Measurements from ENCODE around the gene MOSPD3.

DNA sequence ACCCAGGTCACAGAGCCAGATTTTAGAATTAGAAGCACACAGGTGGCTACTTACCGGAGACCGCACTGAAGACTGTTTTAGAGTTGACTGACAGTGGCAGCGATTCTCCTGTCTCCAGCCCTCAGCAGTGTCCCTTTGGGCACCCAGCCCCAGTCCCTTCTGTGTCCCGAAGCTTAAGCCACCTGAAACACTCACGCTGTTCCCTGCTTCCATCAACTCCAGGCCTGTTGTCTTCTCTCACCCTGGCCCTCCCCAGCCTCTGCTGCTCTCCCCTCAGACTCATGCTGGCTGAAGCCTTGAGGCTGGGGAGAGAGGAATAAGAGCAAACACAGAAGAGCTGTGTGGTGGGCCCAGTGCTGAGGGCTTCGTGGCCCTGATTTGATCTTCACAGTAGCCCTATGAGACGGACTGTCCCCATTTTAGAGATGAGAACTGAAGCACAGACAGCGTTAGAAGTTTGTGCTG is 49.2 kb upstream of the MOSPD3 start:
- TF ChIP-seq, protein P1, sequence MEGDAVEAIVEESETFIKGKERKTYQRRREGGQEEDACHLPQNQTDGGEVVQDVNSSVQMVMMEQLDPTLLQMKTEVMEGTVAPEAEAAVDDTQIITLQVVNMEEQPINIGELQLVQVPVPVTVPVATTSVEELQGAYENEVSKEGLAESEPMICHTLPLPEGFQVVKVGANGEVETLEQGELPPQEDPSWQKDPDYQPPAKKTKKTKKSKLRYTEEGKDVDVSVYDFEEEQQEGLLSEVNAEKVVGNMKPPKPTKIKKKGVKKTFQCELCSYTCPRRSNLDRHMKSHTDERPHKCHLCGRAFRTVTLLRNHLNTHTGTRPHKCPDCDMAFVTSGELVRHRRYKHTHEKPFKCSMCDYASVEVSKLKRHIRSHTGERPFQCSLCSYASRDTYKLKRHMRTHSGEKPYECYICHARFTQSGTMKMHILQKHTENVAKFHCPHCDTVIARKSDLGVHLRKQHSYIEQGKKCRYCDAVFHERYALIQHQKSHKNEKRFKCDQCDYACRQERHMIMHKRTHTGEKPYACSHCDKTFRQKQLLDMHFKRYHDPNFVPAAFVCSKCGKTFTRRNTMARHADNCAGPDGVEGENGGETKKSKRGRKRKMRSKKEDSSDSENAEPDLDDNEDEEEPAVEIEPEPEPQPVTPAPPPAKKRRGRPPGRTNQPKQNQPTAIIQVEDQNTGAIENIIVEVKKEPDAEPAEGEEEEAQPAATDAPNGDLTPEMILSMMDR (IDR thresholded peaks at IDR 0.05; ENCODE audit: poor library complexity, severe bottlenecking), result no peak
- TF ChIP-seq RAD21 (conservative IDR thresholded peaks at IDR 0.05), result no peak
- no peak for TF ChIP-seq EZH2 (IDR thresholded peaks at IDR 0.05; ENCODE audit: borderline replicate concordance, insufficient read depth, low read length, poor library complexity, severe bottlenecking)
- TF ChIP-seq TAF1 (IDR thresholded peaks at IDR 0.05; ENCODE audit: low read depth), result no peak
- no peak for TF ChIP-seq POLR2AphosphoS5 (IDR thresholded peaks at IDR 0.05)
- no peak for TF ChIP-seq EP300 (conservative IDR thresholded peaks at IDR 0.05; ENCODE audit: poor library complexity, severe bottlenecking)
- no peak for TF ChIP-seq REST (IDR thresholded peaks at IDR 0.05; ENCODE audit: borderline replicate concordance)
- TF ChIP-seq SMC3 (conservative IDR thresholded peaks at IDR 0.05; ENCODE audit: poor library complexity), result no peak
